Stimulated activated CD8-positive, alpha-beta memory T cell treated with anti-CD3 and anti-CD28 coated beads, Interleukin-2, amount 100 ng/mL, for 1 hour (primary cell): ENCODE data around the gene DYNLT5.
"Not testable (repeated sequence)": the region's sequence is repeated elsewhere in the genome, so short reads cannot be mapped to it uniquely, and the experiment has no call there.

Source experiments
- DNase-seq, 2 donors: peaks; one replicate each; pipeline ENCODE4 v3.0.0-alpha.2; 2020; ENCODE audit warnings: low read depth in 2 of 2

The DYNLT5 gene

GRCh38 chr1:66750577-66750976, 1.7 kb upstream of the DYNLT5 start:
- DNase-seq = no peak

GRCh38 chr1:66751160-66751559, 1.1 kb upstream of the DYNLT5 start:
- no peak for DNase-seq

GRCh38 chr1:66752671-66753371, 562 bp downstream of the DYNLT5 start:
- no peak for DNase-seq

GRCh38 chr1:66757722-66758240, 5.5 kb downstream of the DYNLT5 start:
- DNase-seq = no peak

- DNase-seq = no peak
These were observed 6.0 kb downstream of the DYNLT5 start for GRCh38 chr1:66758241-66758755.

DNA sequence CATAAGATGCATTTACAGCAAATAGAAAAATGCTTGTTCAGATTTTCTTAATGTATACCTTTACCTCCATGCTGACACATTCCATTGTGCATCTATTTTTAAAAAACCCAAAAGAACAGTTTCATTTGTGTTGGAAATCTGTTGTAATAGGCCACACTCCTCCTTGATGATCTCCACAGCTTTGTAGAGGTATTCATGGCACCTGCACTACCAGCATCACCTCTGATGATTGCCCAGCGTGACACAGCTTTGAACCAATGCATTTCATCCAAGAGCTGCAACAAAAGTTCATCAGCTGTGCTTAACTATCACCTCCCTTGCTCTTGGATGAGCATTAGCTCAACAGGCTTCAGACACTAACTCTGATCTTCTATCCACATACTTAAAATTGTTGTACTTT, 8.2 kb downstream of the DYNLT5 start:
- no peak for DNase-seq

DNA sequence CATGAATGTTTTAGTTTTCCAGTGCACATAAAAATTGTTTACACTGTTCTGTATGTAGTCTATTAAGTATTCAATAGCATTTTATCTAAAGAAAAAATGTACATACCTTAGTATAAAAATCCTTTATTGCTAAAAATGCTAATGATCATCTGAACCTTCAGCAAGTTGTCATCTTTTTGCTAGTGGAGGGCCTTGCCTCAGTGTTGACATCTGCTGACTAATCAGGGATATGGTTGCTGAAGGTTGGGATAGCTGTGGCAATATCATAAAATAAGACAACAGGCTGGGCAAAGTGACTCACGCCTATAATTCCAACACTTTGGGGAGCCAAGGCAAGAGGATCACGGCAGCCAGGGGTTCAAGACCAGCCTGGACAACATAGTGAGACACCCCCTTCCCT, 9.0 kb downstream of the DYNLT5 start:
- no peak for DNase-seq

DNA sequence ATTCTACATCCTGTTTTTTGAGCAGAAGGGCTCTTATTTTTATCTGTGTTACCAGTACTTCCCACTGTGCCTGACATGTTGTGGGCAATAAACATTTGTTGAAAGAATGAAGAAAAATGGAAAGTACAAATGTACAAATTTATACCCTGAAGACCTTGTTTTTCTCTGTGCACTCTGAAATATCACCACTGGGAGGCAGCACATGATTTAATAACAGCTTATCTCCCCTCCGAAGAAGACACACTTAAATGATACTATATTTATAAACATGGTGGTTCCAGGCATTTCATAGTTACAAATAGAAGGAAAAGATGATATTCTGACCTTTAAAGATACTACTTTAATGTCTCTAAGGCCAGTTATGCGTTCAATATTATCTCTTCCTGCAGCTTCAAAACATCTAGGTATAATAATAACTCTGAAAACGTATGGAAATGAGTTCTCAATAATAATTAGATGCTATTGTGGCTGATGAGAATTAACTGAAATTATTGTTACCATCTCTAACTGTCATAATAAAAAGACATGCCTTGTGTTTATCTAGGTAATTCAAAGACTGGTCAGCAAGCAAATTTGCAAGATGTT, 12.8 kb downstream of the DYNLT5 start:
- DNase-seq = peak in 1 of 2 donors; percentile 21

DNA sequence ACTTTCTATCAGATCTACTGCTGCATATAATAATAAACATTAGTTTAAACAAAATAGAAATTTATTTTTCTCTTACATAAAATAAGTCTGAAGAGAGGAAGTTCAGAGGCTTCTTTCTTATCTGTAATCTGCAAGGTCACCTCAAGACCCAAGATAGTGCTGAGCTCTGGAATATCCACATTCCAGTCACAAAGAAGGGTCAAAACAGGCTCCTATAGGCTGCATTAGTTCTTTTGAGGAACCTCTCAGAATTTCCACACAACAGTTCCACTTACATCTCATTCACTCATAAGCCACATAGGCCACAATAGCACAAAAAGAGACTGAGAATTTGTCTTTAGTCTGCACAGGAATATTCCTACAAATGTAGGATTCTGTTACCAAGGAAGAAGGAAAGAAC, 15.4 kb downstream of the DYNLT5 start:
- no peak for DNase-seq

DNA sequence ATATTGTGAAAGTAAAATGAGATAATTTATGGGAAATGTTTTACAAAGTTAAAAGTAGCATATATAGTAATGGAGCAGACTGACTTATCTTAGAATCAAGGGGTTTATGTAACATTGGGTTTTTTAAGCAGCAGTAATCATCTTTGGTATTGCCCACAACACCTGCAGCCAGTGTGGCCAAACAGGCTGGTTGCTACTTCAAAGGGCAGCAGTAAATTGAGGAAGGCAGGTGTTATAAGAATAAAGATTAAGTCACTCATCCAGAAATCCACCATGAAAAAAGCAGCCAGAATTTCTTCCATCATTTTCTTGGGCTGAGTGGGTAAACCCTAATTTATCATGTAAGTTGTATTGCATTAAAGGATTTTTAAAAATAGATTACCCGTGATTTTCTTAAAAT, 16.7 kb downstream of the DYNLT5 start:
- no peak for DNase-seq

DNA sequence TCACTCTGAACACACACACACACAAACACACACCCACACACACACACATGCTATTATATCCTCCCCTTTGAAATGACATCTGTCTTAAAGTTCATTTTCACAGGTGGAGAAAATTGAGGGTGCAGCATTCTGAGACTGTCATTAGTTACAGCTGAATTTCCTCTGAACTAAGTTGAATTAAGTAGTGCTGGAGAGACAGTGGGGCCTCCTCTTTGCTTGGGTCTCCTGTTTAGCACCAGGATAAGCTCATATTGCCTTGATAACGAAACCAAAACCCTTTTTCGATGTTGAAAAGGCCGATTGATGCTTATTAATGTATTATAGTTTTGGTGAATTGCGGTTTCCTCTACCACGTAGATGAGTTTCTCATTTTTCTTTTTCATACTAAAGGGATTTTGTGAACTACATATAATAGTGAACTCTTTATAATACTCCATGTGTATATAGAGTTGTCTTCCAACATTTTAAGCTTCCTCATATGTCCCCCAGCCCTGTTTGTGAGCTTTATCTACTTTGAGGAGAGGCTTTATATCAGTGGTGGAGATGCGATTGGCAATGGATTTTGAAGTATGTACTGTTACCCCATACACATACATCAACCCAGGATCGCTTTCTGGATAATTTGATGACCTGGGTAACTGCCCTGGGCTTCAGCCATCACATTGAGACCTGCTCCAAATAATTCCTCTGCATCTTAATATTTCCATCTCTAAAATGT, 17.4 kb downstream of the DYNLT5 start:
- DNase-seq = no peak

GRCh38 chr1:66770240-66770639, 18.0 kb downstream of the DYNLT5 start:
- DNase-seq = no peak

DNA sequence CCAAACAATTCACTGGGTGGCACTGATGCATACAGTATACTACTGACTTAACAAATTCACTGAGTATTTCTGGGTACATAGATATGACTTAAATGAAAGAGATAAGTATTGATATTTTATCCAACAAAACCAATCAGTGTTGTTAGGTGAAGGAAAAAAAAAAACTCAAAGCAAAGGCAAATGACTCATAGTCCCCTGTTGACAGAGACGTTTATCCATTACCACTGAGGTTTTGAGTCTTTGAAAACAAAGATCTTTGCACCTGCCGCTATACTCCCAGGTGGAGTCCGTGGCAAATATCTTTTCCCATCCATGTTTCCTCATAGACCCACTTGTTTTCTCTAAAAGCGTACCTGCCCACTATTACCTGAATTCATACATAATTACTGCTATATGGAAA, 18.4 kb downstream of the DYNLT5 start:
- DNase-seq = no peak

- no peak for DNase-seq
These were observed 21.0 kb downstream of the DYNLT5 start for GRCh38 chr1:66773227-66773626.

DNA sequence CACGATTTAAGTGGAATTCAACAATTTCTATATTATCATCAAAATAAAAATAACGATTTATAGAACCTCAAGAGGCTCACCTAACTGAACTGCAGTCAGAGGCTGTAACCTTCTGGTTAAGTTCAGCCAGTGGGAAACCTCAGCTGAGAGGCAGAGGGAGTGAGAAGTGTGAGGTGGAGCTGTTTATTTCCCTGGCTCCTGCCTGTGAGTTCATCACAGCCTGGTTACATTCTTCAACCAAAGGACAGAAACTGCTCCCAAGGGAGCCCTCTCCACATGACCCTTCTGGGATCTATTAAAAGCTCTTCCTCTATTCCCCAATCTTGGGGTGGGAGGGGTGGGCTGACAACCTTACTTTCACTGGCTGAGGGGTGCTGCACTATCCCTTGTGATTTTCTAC, 22.2 kb downstream of the DYNLT5 start:
- DNase-seq = no peak

GRCh38 chr1:66775646-66776045, 23.4 kb downstream of the DYNLT5 start:
- no peak for DNase-seq

- no peak for DNase-seq
These were observed 25.6 kb downstream of the DYNLT5 start for GRCh38 chr1:66777831-66778230.

- no peak for DNase-seq
These were observed 26.0 kb downstream of the DYNLT5 start for GRCh38 chr1:66778266-66778665.

DNA sequence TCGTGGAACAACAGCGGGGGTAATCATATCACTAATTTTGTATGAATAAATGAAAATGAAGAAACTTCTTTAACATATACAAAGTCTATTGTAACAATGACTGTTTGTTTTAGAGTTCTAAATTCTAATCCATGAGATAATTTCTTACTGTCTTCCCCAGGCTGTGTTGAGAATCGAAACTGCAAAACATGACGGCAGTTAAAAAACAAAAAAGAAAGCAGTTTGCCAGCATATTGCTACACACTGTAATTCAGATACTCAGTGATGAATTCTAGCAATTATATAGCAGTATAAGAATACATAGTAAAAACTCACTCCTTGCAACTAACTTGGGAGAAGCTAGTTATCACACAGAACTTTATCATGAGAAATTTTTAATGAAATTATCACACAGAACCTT, 26.7 kb downstream of the DYNLT5 start:
- no peak for DNase-seq

- no peak for DNase-seq
These were observed 27.3 kb downstream of the DYNLT5 start for GRCh38 chr1:66779475-66780078.

DNA sequence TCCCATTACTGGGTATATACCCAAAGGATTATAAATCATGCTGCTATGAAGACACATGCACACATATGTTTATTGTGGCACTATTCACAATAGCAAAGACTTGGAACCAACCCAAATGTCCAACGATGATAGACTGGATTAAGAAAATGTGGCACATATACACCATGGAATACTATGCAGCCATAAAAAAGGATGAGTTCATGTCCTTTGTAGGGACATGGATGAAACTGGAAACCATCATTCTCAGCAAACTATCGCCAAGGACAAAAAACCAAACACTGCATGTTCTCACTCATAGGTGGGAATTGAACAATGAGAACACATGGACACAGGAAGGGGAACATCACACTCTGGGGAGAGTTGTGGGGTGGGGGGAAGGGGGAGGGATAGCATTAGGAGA, 33.5 kb downstream of the DYNLT5 start:
- not testable (repeated sequence) for DNase-seq

DNA sequence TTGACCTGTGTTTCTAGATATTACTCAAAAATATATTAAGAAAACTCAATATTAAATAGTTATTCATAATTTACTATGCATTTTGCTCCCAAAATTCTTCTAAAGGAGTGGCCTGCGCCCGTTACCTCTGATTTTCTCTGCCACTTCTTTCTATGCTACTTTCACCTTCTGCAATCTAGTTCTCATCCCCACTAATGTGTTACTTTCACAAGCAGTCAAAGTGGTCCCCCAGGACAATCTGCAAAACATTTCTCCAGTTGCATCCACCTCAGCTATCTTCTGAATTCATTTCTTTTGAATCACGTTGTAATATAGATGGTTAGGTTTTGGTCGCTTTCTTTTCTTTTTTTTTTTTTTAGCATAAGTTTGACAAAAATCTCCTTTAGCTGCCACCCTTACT, 35.4 kb downstream of the DYNLT5 start:
- DNase-seq = no peak
